Activated T-cell treated with anti-CD3 and anti-CD28 coated beads, Interleukin-2, amount 50 U/mL, for 4 hours (primary cell): ENCODE data around the gene THPO. TPM values are rescaled to one million over a fixed set of nuclear protein-coding genes. Genes with fewer than 3 reads are reported as not detected.
A peak's percentile ranks its signal among the peaks of the same experiment; 100 is the strongest.

Source experiments
- ATAC-seq, 2 donors: fragments of 200-7000 bp; cut with Tn5 transposase; one replicate each; pipeline ENCODE4 v1.10.0; 2021
- DNase-seq: peaks from one replicate; pipeline ENCODE4 v3.0.0-alpha.2; 2020
- H3K27me3 Mint-ChIP-seq: one replicate; pipeline ENCODE4 v1.8.0; 2021; ENCODE audit warnings: low read depth, mixed read lengths
- H3K36me3 Mint-ChIP-seq: one replicate; pipeline ENCODE4 v1.8.0; 2022; ENCODE audit warnings: mixed read lengths; ENCODE audit not compliant: insufficient read depth
- H3K4me1 Mint-ChIP-seq: one replicate; pipeline ENCODE4 v1.8.0; 2021; ENCODE audit warnings: low read depth, mixed read lengths
- H3K4me3 Mint-ChIP-seq: one replicate; pipeline ENCODE4 v1.8.0; 2021; ENCODE audit warnings: mild to moderate bottlenecking, moderate library complexity, mixed read lengths
- H3K9me3 Mint-ChIP-seq: one replicate; pipeline ENCODE4 v1.8.0; 2021; ENCODE audit warnings: mixed read lengths
- total RNA-seq, 3 donors: library from RNA; stranded (reverse); gene quantifications; one replicate each; pipeline ENCODE4 v1.2.1, GENCODE V29; 2021

The THPO gene
- not detected for total RNA-seq

DNA sequence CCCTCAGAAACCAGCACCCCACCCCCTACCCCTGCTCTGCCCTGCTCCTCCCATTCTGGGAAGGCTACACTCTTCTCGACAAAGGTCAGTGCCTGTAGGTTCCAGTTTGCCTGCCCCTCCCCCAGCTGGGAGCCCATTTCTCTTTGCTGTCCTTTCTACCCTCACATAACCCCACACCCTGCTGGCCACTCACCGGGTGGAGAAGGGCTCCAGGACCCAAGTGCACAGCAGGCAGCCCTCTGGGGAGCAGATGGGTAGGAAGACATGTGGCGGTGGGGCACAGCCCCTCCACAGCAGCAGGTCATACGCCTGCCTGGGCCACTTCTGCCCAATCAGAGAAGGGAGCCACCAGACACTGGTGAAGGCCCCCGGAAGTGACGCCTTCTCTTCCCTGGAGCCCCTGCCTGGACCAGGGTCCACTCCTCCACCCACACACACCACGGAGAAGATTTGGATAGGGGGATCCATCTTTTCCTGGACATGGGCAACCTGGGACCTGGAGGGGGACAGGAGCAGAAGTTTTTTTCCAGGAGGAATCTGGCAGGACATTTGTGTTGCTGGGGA, at the start of gene THPO:
TSS of gene THPO (minus strand) at position 326 of the 564 bp plus-strand sequence. CDS start 1,948 bp downstream, outside the sequence.
- Mint-ChIP-seq H3K9me3 (no peaks in the 10 kb centered on the region), H3K4me3 (peak within 1 kb of the TSS; percentile 58)

GRCh38 chr3:184426691-184427141, 48.7 kb upstream of the THPO start:
- Mint-ChIP-seq H3K36me3 (no peaks in the 10 kb centered on the region), H3K9me3 (no peaks in the 10 kb centered on the region)
- ATAC-seq: no peak

More for the DNA sequence above, at the start of gene THPO:
- H3K36me3 Mint-ChIP-seq: no peaks in the 10 kb centered on the region
- peaks cover 11% of the 10 kb centered on the region for H3K4me1 Mint-ChIP-seq
- ATAC-seq (no peak), DNase-seq (no peak)
- H3K27me3 Mint-ChIP-seq: peaks cover 56% of the 10 kb centered on the region

GRCh38 chr3:184423561-184423960, 45.6 kb upstream of the THPO start:
- no peak for ATAC-seq
- Mint-ChIP-seq H3K27me3 (peaks cover 8% of the 10 kb centered on the region), H3K4me1 (no peaks in the 10 kb centered on the region), H3K4me3 (no peak overlapping the region), H3K36me3 (no peaks in the 10 kb centered on the region), H3K9me3 (no peaks in the 10 kb centered on the region)
- no peak for DNase-seq

More at GRCh38 chr3:184426691-184427141, 48.7 kb upstream of the THPO start:
- H3K4me3 Mint-ChIP-seq: no peak overlapping the region
- H3K27me3 Mint-ChIP-seq: peaks cover 8% of the 10 kb centered on the region
- no peaks in the 10 kb centered on the region for H3K4me1 Mint-ChIP-seq
- no peak for DNase-seq

- ATAC-seq: no peak
Observed at GRCh38 chr3:184419171-184419570, 41.2 kb upstream of the THPO start.

DNA sequence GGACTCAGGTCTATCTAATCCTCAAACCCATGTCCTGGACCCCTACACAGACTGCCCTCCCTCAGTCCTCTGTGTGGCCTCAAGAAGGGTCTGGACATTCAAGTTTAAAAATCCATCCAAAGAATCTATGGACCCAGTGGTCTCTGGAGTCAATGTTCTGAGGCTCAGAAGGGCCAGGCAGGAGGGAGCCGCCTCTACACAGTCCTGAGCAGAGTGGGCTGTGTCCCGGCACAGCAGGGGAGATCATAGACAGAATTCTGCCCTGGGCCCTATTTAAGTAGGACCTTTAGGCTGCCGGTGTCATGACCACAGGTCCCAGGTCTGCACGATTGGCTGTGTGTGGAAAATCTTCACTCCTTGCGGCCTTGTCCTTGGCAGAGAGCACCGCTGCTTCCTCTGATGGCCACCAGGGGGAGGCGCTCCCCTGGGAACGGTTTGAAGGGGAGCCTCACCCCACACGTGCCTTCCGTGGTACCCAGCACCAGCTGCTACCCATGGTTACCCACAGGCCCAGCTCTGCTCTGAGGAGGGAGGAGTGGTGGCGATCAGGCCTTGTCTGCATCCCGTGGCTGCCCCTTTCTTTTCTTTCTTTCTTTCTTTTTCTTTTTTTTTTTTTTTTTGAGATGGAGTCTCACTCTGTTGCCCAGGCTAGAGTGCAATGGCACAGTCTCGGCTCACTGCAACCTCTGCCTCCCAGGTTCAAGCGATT, 39.8 kb upstream of the THPO start:
- Mint-ChIP-seq H3K27me3 (no peaks in the 10 kb centered on the region), H3K4me3 (no peak overlapping the region), H3K9me3 (no peaks in the 10 kb centered on the region), H3K36me3 (no peaks in the 10 kb centered on the region), H3K4me1 (peaks cover 2% of the 10 kb centered on the region)
- DNase-seq (peak; percentile 66), ATAC-seq (peak; percentile 98)

More at GRCh38 chr3:184419171-184419570, 41.2 kb upstream of the THPO start:
- H3K36me3 Mint-ChIP-seq: no peaks in the 10 kb centered on the region
- no peaks in the 10 kb centered on the region for H3K9me3 Mint-ChIP-seq
- no peak for DNase-seq
- H3K4me3 Mint-ChIP-seq: no peak overlapping the region
- H3K4me1 Mint-ChIP-seq: peaks cover 2% of the 10 kb centered on the region
- peaks cover 3% of the 10 kb centered on the region for H3K27me3 Mint-ChIP-seq

DNA sequence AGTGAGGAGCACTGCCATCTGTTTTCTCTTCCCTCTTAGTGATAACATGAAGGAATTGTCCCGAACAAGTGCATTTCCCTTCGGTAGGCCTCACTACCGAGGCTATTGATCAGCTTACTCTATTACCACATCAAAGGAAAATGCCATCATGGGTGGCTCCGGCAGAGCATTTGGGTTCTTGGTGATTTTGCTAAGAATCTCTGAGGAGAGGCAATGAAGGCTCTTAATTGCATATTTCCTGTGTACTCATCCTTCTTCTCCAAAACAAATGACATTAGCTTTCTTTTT, 37.1 kb upstream of the THPO start:
- Mint-ChIP-seq H3K36me3 (no peaks in the 10 kb centered on the region), H3K9me3 (no peaks in the 10 kb centered on the region), H3K4me1 (peaks cover 2% of the 10 kb centered on the region), H3K27me3 (peaks cover 6% of the 10 kb centered on the region), H3K4me3 (no peak overlapping the region)
- DNase-seq: no peak
- no peak for ATAC-seq

DNA sequence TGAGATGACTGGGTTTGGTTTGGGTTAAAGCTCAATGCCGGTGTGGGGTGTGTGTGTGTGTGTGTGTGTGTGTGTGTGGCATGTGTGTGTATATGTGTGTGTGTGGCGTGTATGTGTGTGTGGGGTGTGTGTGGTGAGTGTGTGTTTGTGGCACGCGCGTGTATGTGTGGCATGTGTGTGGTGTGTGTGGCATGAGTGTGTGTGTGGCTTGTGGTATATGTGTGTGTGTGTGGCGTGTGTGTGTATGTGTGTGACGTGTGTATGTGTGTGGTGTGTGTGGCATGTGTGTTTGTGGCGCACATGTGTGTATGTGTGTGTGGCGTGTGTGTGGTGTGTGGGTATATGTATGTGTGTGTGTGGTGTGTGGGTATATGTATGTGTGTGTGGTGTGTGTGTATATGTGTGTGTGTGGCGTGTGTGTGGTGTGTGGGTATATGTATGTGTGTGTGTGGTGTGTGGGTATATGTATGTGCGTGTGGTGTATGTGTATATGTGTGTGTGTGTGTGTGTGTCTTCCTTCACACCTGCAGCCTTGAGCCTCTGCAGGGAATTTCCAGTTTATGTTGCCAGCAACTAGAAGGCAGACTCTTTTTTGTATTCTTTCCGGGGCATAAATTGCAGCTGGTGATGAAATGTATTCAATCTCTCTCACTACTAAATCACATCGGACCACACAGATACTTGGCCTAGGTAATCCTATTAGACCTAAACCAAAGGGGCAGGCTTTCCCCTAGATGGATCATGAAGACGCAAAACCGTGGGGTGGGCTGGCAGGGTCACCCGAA, 36.6 kb upstream of the THPO start:
- ATAC-seq (no peak), DNase-seq (no peak)
- no peaks in the 10 kb centered on the region for H3K9me3 Mint-ChIP-seq
- H3K4me1 Mint-ChIP-seq: peaks cover 2% of the 10 kb centered on the region
- H3K27me3 Mint-ChIP-seq: peaks cover 6% of the 10 kb centered on the region
- no peaks in the 10 kb centered on the region for H3K36me3 Mint-ChIP-seq
- H3K4me3 Mint-ChIP-seq: no peak overlapping the region

DNA sequence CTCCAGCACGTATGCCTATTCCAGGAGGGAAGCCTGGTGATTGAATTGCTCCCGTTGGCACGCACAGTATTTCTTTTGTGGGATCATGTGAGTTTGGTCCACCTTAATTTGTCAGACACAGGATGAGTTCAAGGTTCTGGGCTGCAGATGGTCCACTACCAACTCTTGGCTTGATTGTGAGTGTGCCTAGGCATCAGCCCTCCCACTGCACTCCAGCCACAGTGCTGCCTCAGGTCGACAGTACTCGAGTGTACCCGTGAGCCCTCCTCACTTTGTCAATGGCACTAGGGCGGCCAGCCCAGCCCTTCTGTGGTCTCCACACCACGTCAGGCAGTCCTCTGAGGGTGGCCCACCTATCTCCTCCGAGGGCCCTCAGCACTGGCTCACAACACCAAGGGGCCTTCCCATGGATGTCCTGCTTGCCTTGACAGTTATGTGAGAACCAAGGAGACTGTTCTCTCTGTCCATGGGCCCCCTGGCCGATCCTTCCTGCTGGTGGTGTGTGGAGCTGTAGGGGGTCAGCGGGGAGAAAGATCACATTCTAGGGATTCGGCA, 32.0 kb upstream of the THPO start:
- DNase-seq (no peak), ATAC-seq (no peak)
- peaks cover 6% of the 10 kb centered on the region for H3K27me3 Mint-ChIP-seq
- no peaks in the 10 kb centered on the region for H3K36me3 Mint-ChIP-seq
- no peak overlapping the region for H3K4me3 Mint-ChIP-seq
- no peaks in the 10 kb centered on the region for H3K9me3 Mint-ChIP-seq
- no peaks in the 10 kb centered on the region for H3K4me1 Mint-ChIP-seq

- no peak for DNase-seq
- Mint-ChIP-seq H3K4me1 (no peaks in the 10 kb centered on the region), H3K27me3 (peaks cover 6% of the 10 kb centered on the region), H3K4me3 (no peak overlapping the region), H3K36me3 (no peaks in the 10 kb centered on the region), H3K9me3 (no peaks in the 10 kb centered on the region)
- ATAC-seq: no peak
Observed at GRCh38 chr3:184409331-184409926, 31.4 kb upstream of the THPO start.

- Mint-ChIP-seq H3K4me1 (no peaks in the 10 kb centered on the region), H3K27me3 (peaks cover 20% of the 10 kb centered on the region), H3K4me3 (no peak overlapping the region), H3K36me3 (no peaks in the 10 kb centered on the region), H3K9me3 (no peaks in the 10 kb centered on the region)
- DNase-seq (no peak), ATAC-seq (no peak)
Observed at GRCh38 chr3:184405075-184406030, 27.3 kb upstream of the THPO start.

GRCh38 chr3:184399410-184399809, 21.4 kb upstream of the THPO start:
- Mint-ChIP-seq H3K27me3 (peaks cover 27% of the 10 kb centered on the region), H3K36me3 (no peaks in the 10 kb centered on the region), H3K4me3 (no peak overlapping the region), H3K9me3 (no peaks in the 10 kb centered on the region), H3K4me1 (no peaks in the 10 kb centered on the region)
- no peak for ATAC-seq
- no peak for DNase-seq

DNA sequence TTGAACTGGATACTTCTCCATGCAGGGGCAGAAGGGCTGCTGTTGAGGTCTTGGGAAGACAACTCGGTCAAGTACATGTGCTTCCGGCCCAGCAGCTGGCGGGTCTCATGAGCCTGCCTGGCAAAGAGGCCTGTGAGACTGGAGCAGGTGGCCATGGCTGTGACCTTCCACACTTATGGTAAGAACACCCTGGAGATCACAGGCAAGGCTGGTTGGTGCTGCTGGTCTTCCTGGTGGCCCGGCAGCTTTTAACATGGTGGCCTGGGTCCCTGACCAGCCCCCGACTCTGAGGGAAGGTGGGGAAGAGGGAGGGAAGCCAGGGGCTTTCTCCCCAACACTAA, 17.3 kb upstream of the THPO start:
- no peaks in the 10 kb centered on the region for H3K4me1 Mint-ChIP-seq
- no peak overlapping the region for H3K4me3 Mint-ChIP-seq
- ATAC-seq (no peak), DNase-seq (no peak)
- no peaks in the 10 kb centered on the region for H3K9me3 Mint-ChIP-seq
- peaks cover 7% of the 10 kb centered on the region for H3K27me3 Mint-ChIP-seq
- H3K36me3 Mint-ChIP-seq: no peaks in the 10 kb centered on the region

DNA sequence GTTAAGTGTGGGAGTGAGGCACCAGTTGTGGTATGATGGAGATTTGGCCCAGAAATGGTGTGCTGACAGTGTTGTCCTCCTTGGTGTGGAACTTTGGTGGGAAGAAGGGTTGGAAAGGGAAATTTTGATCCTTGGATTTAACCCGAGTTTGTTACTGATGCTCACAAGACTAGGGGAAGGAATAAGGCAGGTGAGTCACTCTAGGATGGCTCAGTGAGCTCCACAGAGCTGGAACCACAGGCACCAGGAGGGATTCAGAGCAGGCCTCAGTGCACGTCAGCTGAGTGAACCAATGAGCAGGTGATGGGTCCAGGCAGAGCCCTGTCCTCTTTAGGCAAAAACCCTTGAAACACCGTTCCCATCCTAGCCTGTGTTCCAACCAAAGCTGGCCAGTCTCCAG, 13.3 kb upstream of the THPO start:
- Mint-ChIP-seq H3K4me1 (no peaks in the 10 kb centered on the region), H3K4me3 (no peak overlapping the region)
- DNase-seq: no peak

More for the DNA sequence above, 13.3 kb upstream of the THPO start:
- Mint-ChIP-seq H3K27me3 (peaks cover 13% of the 10 kb centered on the region), H3K36me3 (no peaks in the 10 kb centered on the region), H3K9me3 (no peaks in the 10 kb centered on the region)
- ATAC-seq: no peak
